ENCODE results near the gene PEX5L.
"Not testable (repeated sequence)": the region's sequence is repeated elsewhere in the genome, so short reads cannot be mapped to it uniquely, and the experiment has no call there.

The PEX5L gene

GRCh38 chr3:180017846-180018245 is 18.9 kb downstream of the PEX5L start:
- no peak overlapping the region for H3K4me3 ChIP-seq (ENCODE audit: low read depth, low read length)
- no peak for TF ChIP-seq CTCF (IDR thresholded peaks at IDR 0.05; ENCODE audit: borderline replicate concordance, insufficient read depth, low read depth, low read length)

- TF ChIP-seq CTCF (IDR thresholded peaks at IDR 0.05; ENCODE audit: borderline replicate concordance, insufficient read depth, low read depth, low read length): no peak
- H3K4me3 ChIP-seq (ENCODE audit: low read depth, low read length): no peak overlapping the region
Observed at GRCh38 chr3:180011927-180012326, 24.8 kb downstream of the PEX5L start.

- not testable (repeated sequence) for H3K4me3 ChIP-seq (ENCODE audit: low read depth, low read length)
Observed at GRCh38 chr3:180008318-180008717, 28.4 kb downstream of the PEX5L start.

- H3K4me3 ChIP-seq (ENCODE audit: low read depth, low read length): no peak overlapping the region
- no peak for TF ChIP-seq CTCF (IDR thresholded peaks at IDR 0.05; ENCODE audit: borderline replicate concordance, insufficient read depth, low read depth, low read length)
Observed at GRCh38 chr3:180004542-180004941, 32.2 kb downstream of the PEX5L start.

- no peak overlapping the region for H3K4me3 ChIP-seq (ENCODE audit: low read depth, low read length)
- no peak for TF ChIP-seq CTCF (IDR thresholded peaks at IDR 0.05; ENCODE audit: borderline replicate concordance, insufficient read depth, low read depth, low read length)
Observed at GRCh38 chr3:180002006-180002405, 34.7 kb downstream of the PEX5L start.

GRCh38 chr3:180000500-180000899 is 36.2 kb downstream of the PEX5L start:
- TF ChIP-seq CTCF (IDR thresholded peaks at IDR 0.05; ENCODE audit: borderline replicate concordance, insufficient read depth, low read depth, low read length): no peak
- H3K4me3 ChIP-seq (ENCODE audit: low read depth, low read length): no peak overlapping the region

DNA sequence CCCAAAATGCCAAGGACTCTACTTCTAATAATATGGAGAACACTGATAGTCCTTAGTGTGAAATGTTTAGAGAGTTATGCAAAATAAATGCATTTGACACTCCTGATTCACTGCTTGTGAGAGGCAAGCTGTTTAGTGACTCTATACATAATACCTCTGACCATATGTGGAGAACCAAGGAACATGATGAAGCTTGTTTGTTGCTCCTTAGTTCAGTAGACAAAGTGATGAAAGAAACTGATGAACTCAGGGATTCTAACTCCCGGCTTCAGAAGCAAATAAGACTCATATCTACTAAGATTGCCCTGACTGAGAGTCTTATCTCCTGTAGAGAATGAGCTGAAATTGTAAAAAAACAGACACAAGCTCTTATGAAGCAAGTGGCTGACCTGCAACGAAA is 41.3 kb downstream of the PEX5L start:
- no peak overlapping the region for H3K4me3 ChIP-seq (ENCODE audit: low read depth, low read length)
- no peak for TF ChIP-seq CTCF (IDR thresholded peaks at IDR 0.05; ENCODE audit: borderline replicate concordance, insufficient read depth, low read depth, low read length)

GRCh38 chr3:179991883-179992282 is 44.9 kb downstream of the PEX5L start:
- no peak for TF ChIP-seq CTCF (IDR thresholded peaks at IDR 0.05; ENCODE audit: borderline replicate concordance, insufficient read depth, low read depth, low read length)

More at GRCh38 chr3:179991883-179992282, 44.9 kb downstream of the PEX5L start:
- H3K4me3 ChIP-seq (ENCODE audit: low read depth, low read length): no peak overlapping the region
